IPS-20b (cell line): Measurements from ENCODE around the gene LRRC73.

Experiments used
- H3K27ac ChIP-seq: one replicate; pipeline ENCODE4 v1.5.1; 2013; ENCODE audit warnings: low read length
- H3K27me3 ChIP-seq: 2 replicates; pipeline ENCODE4 v1.6.1; 2013; ENCODE audit warnings: mild to moderate bottlenecking, low read length, inconsistent platforms; ENCODE audit not compliant: insufficient read depth
- H3K36me3 ChIP-seq: 2 replicates; pipeline ENCODE4 v1.6.1; 2013; ENCODE audit warnings: low read depth, mild to moderate bottlenecking, inconsistent platforms, low read length, moderate library complexity; ENCODE audit not compliant: insufficient read depth
- H3K4me1 ChIP-seq: 2 replicates; pipeline ENCODE4 v1.6.1; 2013; ENCODE audit warnings: mild to moderate bottlenecking, control low read depth, inconsistent platforms, low read length, moderate library complexity; ENCODE audit not compliant: insufficient read depth
- H3K4me3 ChIP-seq: 2 replicates; pipeline ENCODE4 v1.5.1; 2013; ENCODE audit warnings: mild to moderate bottlenecking, low read length, inconsistent platforms
- H3K9ac ChIP-seq: 2 replicates; pipeline ENCODE4 v1.6.1; 2013; ENCODE audit warnings: low read depth, mild to moderate bottlenecking, inconsistent platforms, low read length, moderate library complexity
- H3K9me3 ChIP-seq: 2 replicates; pipeline ENCODE4 v1.6.1; 2013; ENCODE audit warnings: mild to moderate bottlenecking, low read depth, low read length, inconsistent platforms; ENCODE audit not compliant: insufficient read depth

The LRRC73 gene

GRCh38 chr6:43522547-43523261 is 12.6 kb upstream of the LRRC73 start:
- peaks cover 6% of the 10 kb centered on the region for H3K4me1 ChIP-seq
- no peaks in the 10 kb centered on the region for H3K27me3 ChIP-seq
- no peak overlapping the region for H3K4me3 ChIP-seq
- H3K9ac ChIP-seq = no peak overlapping the region
- no peaks in the 10 kb centered on the region for H3K9me3 ChIP-seq
- peaks cover 88% of the 10 kb centered on the region for H3K36me3 ChIP-seq
- H3K27ac ChIP-seq = no peak overlapping the region

- no peak overlapping the region for H3K27ac ChIP-seq
- no peak overlapping the region for H3K9ac ChIP-seq
- no peaks in the 10 kb centered on the region for H3K27me3 ChIP-seq
- no peaks in the 10 kb centered on the region for H3K9me3 ChIP-seq
- H3K4me1 ChIP-seq = peaks cover 6% of the 10 kb centered on the region
- no peak overlapping the region for H3K4me3 ChIP-seq
- peaks cover 79% of the 10 kb centered on the region for H3K36me3 ChIP-seq
These were observed 11.7 kb upstream of the LRRC73 start for GRCh38 chr6:43521836-43522235.

GRCh38 chr6:43520097-43520496 is 10.0 kb upstream of the LRRC73 start:
- H3K36me3 ChIP-seq = peaks cover 69% of the 10 kb centered on the region
- H3K9ac ChIP-seq = no peak overlapping the region
- H3K4me3 ChIP-seq = no peak overlapping the region

GRCh38 chr6:43517505-43518357 is 7.6 kb upstream of the LRRC73 start:
- H3K9ac ChIP-seq = peak overlapping the region; percentile 98
- peaks cover 65% of the 10 kb centered on the region for H3K36me3 ChIP-seq
- H3K9me3 ChIP-seq = no peaks in the 10 kb centered on the region
- H3K4me3 ChIP-seq = peak overlapping the region; percentile 97
- peaks cover 10% of the 10 kb centered on the region for H3K4me1 ChIP-seq
- no peak overlapping the region for H3K27ac ChIP-seq
- no peaks in the 10 kb centered on the region for H3K27me3 ChIP-seq

More at GRCh38 chr6:43520097-43520496, 10.0 kb upstream of the LRRC73 start:
- H3K4me1 ChIP-seq = peaks cover 10% of the 10 kb centered on the region
- no peak overlapping the region for H3K27ac ChIP-seq
- H3K27me3 ChIP-seq = no peaks in the 10 kb centered on the region
- H3K9me3 ChIP-seq = no peaks in the 10 kb centered on the region

GRCh38 chr6:43516697-43517504 is 6.8 kb upstream of the LRRC73 start, which contains the start of the genes POLR1C and YIPF3:
POLR1C (plus strand) TSS chr6:43517089; CDS start chr6:43517110, 21 bp downstream.
YIPF3 (minus strand) TSS chr6:43516926; CDS start chr6:43516807, 119 bp downstream.
- no peaks in the 10 kb centered on the region for H3K27me3 ChIP-seq
- no peak within 1 kb of the TSS for H3K27ac ChIP-seq
- H3K4me1 ChIP-seq = peaks cover 10% of the 10 kb centered on the region
- no peaks in the 10 kb centered on the region for H3K9me3 ChIP-seq
- peaks cover 65% of the 10 kb centered on the region for H3K36me3 ChIP-seq
- peak within 1 kb of the TSS; percentile 97 for H3K4me3 ChIP-seq
- peak within 1 kb of the TSS; percentile 98 for H3K9ac ChIP-seq

GRCh38 chr6:43516367-43516696 is 6.2 kb upstream of the LRRC73 start:
- peaks cover 10% of the 10 kb centered on the region for H3K4me1 ChIP-seq
- H3K9me3 ChIP-seq = no peaks in the 10 kb centered on the region
- H3K4me3 ChIP-seq = peak overlapping the region; percentile 97
- H3K9ac ChIP-seq = peak overlapping the region; percentile 98
- peaks cover 65% of the 10 kb centered on the region for H3K36me3 ChIP-seq
- no peaks in the 10 kb centered on the region for H3K27me3 ChIP-seq
- no peak overlapping the region for H3K27ac ChIP-seq

GRCh38 chr6:43515808-43516207 is 5.7 kb upstream of the LRRC73 start:
- Histone ChIP-seq H3K4me1 (peaks cover 10% of the 10 kb centered on the region), H3K4me3 (peak overlapping the region; percentile 97), H3K9me3 (no peaks in the 10 kb centered on the region), H3K36me3 (peaks cover 64% of the 10 kb centered on the region), H3K27ac (no peak overlapping the region), H3K9ac (peak overlapping the region; percentile 98), H3K27me3 (no peaks in the 10 kb centered on the region)

- no peak overlapping the region for H3K9ac ChIP-seq
- no peaks in the 10 kb centered on the region for H3K9me3 ChIP-seq
- H3K27ac ChIP-seq = no peak overlapping the region
- peaks cover 44% of the 10 kb centered on the region for H3K36me3 ChIP-seq
- H3K4me1 ChIP-seq = peaks cover 4% of the 10 kb centered on the region; the same call in 1 of the 2 replicates
- no peak overlapping the region for H3K4me3 ChIP-seq
- peaks cover 28% of the 10 kb centered on the region for H3K27me3 ChIP-seq
These were observed 1.8 kb upstream of the LRRC73 start for GRCh38 chr6:43511824-43512415.

GRCh38 chr6:43510827-43511163 is 649 bp upstream of the LRRC73 start:
- Histone ChIP-seq H3K9ac (no peak overlapping the region; the same call in 1 of the 2 replicates), H3K27ac (no peak overlapping the region), H3K27me3 (peaks cover 29% of the 10 kb centered on the region), H3K4me3 (peak overlapping the region; percentile 67; the same call in 1 of the 2 replicates), H3K9me3 (no peaks in the 10 kb centered on the region), H3K4me1 (peaks cover 1% of the 10 kb centered on the region; the same call in 1 of the 2 replicates), H3K36me3 (peaks cover 43% of the 10 kb centered on the region)

GRCh38 chr6:43509142-43509983 is 783 bp downstream of the LRRC73 start:
- Histone ChIP-seq H3K27ac (no peak overlapping the region), H3K4me1 (no peaks in the 10 kb centered on the region), H3K9ac (no peak overlapping the region)

More at GRCh38 chr6:43509142-43509983, 783 bp downstream of the LRRC73 start:
- Histone ChIP-seq H3K9me3 (no peaks in the 10 kb centered on the region), H3K27me3 (peaks cover 29% of the 10 kb centered on the region), H3K4me3 (peak overlapping the region; percentile 67), H3K36me3 (peaks cover 39% of the 10 kb centered on the region)
